Uterus (tissue), 4 donors: ENCODE results near the gene INPP5F. TPM values are rescaled to one million over a fixed set of nuclear protein-coding genes. Genes with fewer than 3 reads are reported as not detected.

Source experiments
- DNase-seq, 2 donors: peaks; one replicate each; pipeline ENCODE4 v3.0.0-alpha.2; 2019 to 2020
- H3K27ac ChIP-seq, 2 donors: fragments of 200-600 bp; sonication (generic); 1 replicate in 1 of 2; 2 replicates in 1 of 2; pipeline ENCODE4 v1.5.1; 2016 to 2018
- H3K27me3 ChIP-seq, 2 donors: fragments of 200-600 bp; sonication (generic); one replicate each; pipeline ENCODE4 v1.5.1; 2018 to 2019; ENCODE audit warnings: control low read depth in 1 of 2
- H3K36me3 ChIP-seq, 2 donors: fragments of 200-600 bp; sonication (generic); one replicate each; pipeline ENCODE4 v1.5.1; 2019; ENCODE audit warnings: control low read depth in 1 of 2
- H3K4me1 ChIP-seq, 2 donors: fragments of 200-600 bp; sonication (generic); one replicate each; pipeline ENCODE4 v1.5.1; 2018 to 2019; ENCODE audit warnings: control low read depth in 1 of 2
- H3K4me3 ChIP-seq, 2 donors: fragments of 200-600 bp; sonication (generic); 1 replicate in 1 of 2; 2 replicates in 1 of 2; pipeline ENCODE4 v1.5.1; 2018 to 2019; ENCODE audit warnings: mild to moderate bottlenecking in 1 of 2
- H3K9me3 ChIP-seq, 2 donors: fragments of 200-600 bp; sonication (generic); one replicate each; pipeline ENCODE4 v1.5.1; 2019; ENCODE audit warnings: control low read depth in 1 of 2
- POLR2A ChIP-seq, 2 donors: fragments of 450-650 bp; IDR thresholded peaks; one replicate each; pipeline ENCODE4 v1.6.1; 2016; ENCODE audit warnings: antibody characterized with exemption in 2 of 2, mild to moderate bottlenecking in 1 of 2, moderate library complexity in 1 of 2
- intact Hi-C: fragments of 100-400 bp; cut with DNase I; formaldehyde crosslinking; loops from one replicate; pipeline ENCODE4 v1.15.1; 2023; ENCODE audit warnings: low total_unique reads
- total RNA-seq, 4 donors: library from RNA; depleted of rRNA in 3 of 4; stranded (reverse); fragments of >200 nt in 3 of 4; gene quantifications; one replicate each; pipeline versions ENCODE4 v1.1.0 to v1.2.4, GENCODE V29; 2014 to 2023
- TF ChIP-seq, protein P1 (sequence below), 4 experiments: fragments of 200-600 bp in 2 of 4; fragments of 450-650 bp in 2 of 4; sonication (generic) in 2 of 4; IDR thresholded peaks; one replicate each; pipeline ENCODE4 v1.5.1; 2016 to 2019; ENCODE audit warnings: antibody characterized with exemption in 4 of 4, mild to moderate bottlenecking in 2 of 4, moderate library complexity in 1 of 4
- donor health status: DM: yes; HTN: yes; CAD: no.

INPP5F gene
- total RNA-seq, 4 donors from 2014 or later: 14.3 to 67.3 (median 27.8) TPM

DNA sequence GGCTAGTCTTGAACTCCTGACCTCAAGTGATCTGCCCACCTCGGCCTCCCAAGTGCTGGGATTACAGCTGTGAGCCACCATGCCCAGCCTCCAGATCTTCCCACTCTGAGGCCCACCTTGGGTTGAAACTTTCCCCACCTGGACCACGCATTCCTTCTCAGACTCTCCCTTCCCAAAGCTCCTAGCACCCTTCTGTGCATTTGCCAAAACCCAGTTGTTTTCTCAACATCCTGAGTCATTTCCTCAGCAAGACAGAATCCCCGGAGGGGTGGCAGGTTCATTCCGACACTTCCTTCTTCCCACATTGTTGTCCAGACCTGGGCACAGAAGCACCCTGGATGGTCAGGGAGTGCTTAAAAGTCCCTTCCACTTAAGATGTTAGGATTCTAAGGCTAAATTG lies 45.8 kb upstream of the INPP5F start:
- no peak for DNase-seq
- H3K27ac ChIP-seq: peak overlapping the region; percentile 41 to 68
- no peaks in the 10 kb centered on the region for H3K4me1 ChIP-seq
- H3K36me3 ChIP-seq: no peaks in the 10 kb centered on the region
- H3K27me3 ChIP-seq: no peaks in the 10 kb centered on the region
- intact Hi-C loops: no loop called here
- no peak overlapping the region for H3K4me3 ChIP-seq
- no peak for TF ChIP-seq POLR2A (IDR thresholded peaks at IDR 0.05)
- TF ChIP-seq, protein P1, sequence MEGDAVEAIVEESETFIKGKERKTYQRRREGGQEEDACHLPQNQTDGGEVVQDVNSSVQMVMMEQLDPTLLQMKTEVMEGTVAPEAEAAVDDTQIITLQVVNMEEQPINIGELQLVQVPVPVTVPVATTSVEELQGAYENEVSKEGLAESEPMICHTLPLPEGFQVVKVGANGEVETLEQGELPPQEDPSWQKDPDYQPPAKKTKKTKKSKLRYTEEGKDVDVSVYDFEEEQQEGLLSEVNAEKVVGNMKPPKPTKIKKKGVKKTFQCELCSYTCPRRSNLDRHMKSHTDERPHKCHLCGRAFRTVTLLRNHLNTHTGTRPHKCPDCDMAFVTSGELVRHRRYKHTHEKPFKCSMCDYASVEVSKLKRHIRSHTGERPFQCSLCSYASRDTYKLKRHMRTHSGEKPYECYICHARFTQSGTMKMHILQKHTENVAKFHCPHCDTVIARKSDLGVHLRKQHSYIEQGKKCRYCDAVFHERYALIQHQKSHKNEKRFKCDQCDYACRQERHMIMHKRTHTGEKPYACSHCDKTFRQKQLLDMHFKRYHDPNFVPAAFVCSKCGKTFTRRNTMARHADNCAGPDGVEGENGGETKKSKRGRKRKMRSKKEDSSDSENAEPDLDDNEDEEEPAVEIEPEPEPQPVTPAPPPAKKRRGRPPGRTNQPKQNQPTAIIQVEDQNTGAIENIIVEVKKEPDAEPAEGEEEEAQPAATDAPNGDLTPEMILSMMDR (IDR thresholded peaks at IDR 0.05): no peak
- no peaks in the 10 kb centered on the region for H3K9me3 ChIP-seq

DNA sequence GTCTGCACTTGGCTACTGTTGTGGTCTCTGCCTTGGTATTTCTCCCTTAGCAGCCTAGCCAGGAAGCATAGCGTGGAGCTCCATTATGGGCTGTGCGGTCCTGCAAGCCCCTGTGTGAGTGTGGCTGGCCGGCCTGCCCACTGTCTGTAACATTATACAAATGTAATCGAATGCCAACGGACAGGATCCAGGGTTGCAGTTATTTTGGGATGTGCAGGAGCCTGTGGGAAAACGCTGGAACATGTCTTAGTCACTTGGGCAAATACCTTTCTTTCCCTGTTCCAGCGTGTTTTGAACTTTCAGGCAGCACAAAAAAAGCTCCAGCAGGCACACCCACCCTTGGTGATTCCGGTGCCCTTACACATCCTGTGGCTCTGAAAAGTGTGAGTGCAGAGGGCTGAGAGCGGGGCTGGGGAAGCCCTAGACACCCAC lies 45.2 kb upstream of the INPP5F start:
- Histone ChIP-seq H3K4me1 (no peaks in the 10 kb centered on the region), H3K27me3 (no peaks in the 10 kb centered on the region), H3K27ac (peak overlapping the region; percentile 41 to 68), H3K4me3 (no peak overlapping the region), H3K9me3 (no peaks in the 10 kb centered on the region), H3K36me3 (no peaks in the 10 kb centered on the region)
- intact Hi-C loops: no loop called here
- TF ChIP-seq POLR2A (IDR thresholded peaks at IDR 0.05): no peak
- TF ChIP-seq, protein P1 (IDR thresholded peaks at IDR 0.05): no peak
- no peak for DNase-seq

DNA sequence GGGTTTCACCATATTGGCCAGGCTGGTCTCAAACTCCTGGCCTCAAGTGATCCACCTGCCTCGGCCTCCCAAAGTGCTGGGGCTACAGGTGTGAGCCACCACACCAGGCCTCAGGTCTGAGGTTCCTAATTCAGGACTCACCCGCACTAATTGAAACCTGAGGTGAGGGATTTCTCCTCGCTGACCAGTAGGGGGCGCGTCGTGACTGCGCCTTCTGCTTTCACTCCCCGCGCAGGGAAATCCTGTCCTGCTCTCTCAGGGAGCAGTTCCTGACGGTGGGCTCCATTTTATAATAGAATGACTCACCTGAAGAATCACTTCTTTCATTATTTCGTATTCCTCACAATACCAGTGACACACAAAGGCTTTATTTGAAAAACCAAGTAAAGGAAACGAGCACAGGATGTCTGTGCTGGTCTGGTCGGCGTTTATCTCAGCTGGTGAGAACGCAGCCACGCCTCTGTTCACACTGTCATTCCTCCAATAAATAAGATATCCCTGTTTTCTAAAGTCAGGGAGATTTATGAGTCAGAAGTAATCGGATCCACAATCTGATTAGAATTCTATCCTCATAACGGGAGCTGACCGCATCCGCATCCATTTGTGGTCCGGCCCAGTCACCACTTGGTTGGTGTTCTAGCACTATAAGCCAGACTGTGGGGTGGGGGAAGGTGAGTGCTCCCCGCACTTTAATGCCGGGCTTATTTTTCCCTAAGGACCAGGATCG lies 39.2 kb upstream of the INPP5F start:
- peak; percentile 80 for DNase-seq
- intact Hi-C loops: loop anchor here (5.0 kb wide), 1 partner anchor 66 kb away; no protein-coding TSS in a partner anchor
- H3K27ac ChIP-seq: peak overlapping the region; percentile 53 to 65

DNA sequence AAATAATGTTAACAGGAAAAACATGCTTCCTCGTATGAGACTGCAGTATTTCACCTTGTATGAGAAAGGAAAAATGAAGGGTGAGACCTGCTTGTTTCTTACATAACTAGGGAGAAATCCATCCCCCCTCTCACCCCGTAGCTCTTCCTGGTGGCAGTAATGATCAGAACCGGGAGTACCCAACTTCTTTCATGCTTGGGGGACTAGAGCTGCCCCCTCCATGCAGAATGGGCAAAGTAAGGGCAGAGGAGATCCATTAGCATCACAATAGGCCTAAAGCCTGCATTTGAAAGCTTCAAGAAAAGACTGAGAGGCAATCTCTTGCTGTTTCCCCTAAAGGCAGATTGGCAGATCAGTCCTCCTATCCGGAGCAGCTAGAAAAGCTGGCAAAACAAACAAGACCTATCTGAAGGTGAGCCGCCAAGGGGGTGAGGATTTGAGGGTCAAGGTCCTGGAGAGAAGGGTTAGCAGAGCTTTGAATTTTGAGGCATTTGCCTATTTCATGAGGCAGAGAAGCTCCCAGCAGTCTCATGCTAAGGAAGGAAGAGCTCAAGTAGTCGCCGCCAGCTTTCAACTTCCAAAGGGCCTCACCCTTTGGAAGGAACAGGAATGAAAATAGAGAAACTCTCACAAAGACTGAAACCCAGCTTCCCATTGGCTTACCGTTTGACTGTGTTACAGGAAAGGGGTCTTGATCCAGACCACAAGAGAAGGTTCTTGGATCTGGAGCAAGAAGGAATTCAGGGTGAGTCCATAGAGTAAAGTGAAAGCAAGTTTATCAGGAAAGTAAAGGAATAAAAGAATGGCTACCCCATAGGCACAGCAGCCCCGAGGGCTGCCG lies 38.4 kb upstream of the INPP5F start:
- H3K9me3 ChIP-seq: no peaks in the 10 kb centered on the region
- H3K4me3 ChIP-seq: no peak overlapping the region
- no peaks in the 10 kb centered on the region for H3K36me3 ChIP-seq
- DNase-seq: no peak
- TF ChIP-seq, protein P1 (IDR thresholded peaks at IDR 0.05): no peak
- TF ChIP-seq POLR2A (IDR thresholded peaks at IDR 0.05): no peak
- no peaks in the 10 kb centered on the region for H3K4me1 ChIP-seq
- peak overlapping the region; percentile 53 to 65 for H3K27ac ChIP-seq
- intact Hi-C loops: loop anchor here (5.0 kb wide), 1 partner anchor 65 kb away; no protein-coding TSS in a partner anchor
- H3K27me3 ChIP-seq: no peaks in the 10 kb centered on the region

More for the DNA sequence above, 39.2 kb upstream of the INPP5F start:
- Histone ChIP-seq H3K36me3 (no peaks in the 10 kb centered on the region), H3K4me3 (no peak overlapping the region), H3K9me3 (no peaks in the 10 kb centered on the region), H3K4me1 (no peaks in the 10 kb centered on the region), H3K27me3 (no peaks in the 10 kb centered on the region)
- TF ChIP-seq POLR2A (IDR thresholded peaks at IDR 0.05): no peak
- TF ChIP-seq, protein P1 (IDR thresholded peaks at IDR 0.05): peak; percentile 85 to 92 (median 90)
